ENCODE measurements around the gene TAF10.

TAF10 gene

DNA sequence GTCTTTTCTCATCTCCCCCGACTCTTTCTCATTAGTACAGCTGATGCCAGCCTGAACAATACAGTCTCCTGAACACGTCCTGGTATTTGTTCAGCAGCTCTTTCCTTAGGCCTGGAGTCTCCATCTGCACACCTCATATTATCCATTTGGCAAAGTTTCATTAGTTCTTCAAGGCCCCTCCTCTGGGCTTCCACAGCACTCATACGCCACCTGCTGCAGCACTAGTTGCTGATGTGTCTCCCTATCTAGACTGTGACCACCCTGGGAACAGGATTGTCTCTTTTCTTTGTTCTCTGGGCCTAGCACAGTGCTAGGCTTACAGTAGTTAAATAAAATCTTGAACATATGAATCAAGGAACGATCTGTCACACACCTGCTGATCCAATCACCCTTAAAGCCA is 26.4 kb upstream of the TAF10 start:
- Histone ChIP-seq H3K36me3 (no peaks in the 10 kb centered on the region), H3K4me3 (ENCODE audit: low read depth, low read length) (no peak overlapping the region), H3K4me1 (no peaks in the 10 kb centered on the region), H3K9me3 (no peaks in the 10 kb centered on the region), H3K27me3 (no peaks in the 10 kb centered on the region)
- DNase-seq = no peak
- TF ChIP-seq, protein P1, sequence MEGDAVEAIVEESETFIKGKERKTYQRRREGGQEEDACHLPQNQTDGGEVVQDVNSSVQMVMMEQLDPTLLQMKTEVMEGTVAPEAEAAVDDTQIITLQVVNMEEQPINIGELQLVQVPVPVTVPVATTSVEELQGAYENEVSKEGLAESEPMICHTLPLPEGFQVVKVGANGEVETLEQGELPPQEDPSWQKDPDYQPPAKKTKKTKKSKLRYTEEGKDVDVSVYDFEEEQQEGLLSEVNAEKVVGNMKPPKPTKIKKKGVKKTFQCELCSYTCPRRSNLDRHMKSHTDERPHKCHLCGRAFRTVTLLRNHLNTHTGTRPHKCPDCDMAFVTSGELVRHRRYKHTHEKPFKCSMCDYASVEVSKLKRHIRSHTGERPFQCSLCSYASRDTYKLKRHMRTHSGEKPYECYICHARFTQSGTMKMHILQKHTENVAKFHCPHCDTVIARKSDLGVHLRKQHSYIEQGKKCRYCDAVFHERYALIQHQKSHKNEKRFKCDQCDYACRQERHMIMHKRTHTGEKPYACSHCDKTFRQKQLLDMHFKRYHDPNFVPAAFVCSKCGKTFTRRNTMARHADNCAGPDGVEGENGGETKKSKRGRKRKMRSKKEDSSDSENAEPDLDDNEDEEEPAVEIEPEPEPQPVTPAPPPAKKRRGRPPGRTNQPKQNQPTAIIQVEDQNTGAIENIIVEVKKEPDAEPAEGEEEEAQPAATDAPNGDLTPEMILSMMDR (IDR thresholded peaks at IDR 0.05; ENCODE audit: low read depth, low read length) = no peak

DNA sequence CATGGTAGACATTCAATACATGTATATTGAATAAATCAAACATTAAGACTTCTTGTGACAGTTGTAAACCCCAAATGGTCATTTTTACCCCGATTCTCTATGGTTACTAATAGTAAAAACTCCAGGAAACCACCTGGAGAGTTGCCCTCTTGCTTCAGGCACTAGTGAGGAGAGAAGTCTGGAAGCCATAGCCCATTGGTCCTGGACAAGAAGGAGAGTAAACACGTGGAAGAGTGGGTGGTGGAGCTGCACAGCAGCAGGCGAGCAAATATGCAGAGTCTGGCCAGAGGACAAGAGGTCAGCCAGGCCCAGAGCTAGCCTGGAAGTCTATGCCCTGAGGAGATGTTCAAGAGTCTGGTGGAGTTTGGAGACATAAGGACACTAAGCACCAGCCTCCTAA is 25.9 kb upstream of the TAF10 start:
- H3K36me3 ChIP-seq = no peaks in the 10 kb centered on the region
- TF ChIP-seq, protein P1 (IDR thresholded peaks at IDR 0.05; ENCODE audit: low read depth, low read length) = no peak
- DNase-seq = no peak
- no peaks in the 10 kb centered on the region for H3K27me3 ChIP-seq
- H3K9me3 ChIP-seq = no peaks in the 10 kb centered on the region
- H3K4me1 ChIP-seq = no peaks in the 10 kb centered on the region
- no peak overlapping the region for H3K4me3 ChIP-seq (ENCODE audit: low read depth, low read length)

DNA sequence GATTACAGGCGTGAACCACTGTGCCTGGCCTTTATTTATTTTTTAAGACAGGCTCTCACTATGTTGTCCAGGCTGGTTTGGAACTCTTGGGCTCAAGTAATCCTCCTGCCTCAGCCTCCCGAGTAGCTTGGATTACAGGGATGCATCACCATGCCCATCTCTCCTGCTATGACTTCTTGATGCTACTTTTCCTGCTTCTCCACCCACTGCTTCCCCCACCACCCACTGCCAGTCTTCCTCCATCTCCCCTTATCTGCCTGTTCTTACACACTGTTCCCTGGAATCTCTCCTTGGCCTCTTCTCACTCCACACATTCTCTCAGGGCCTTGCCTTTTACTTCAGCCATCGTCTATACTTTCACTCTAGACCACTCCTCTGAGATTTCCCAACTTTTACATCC is 24.5 kb upstream of the TAF10 start:
- H3K4me1 ChIP-seq = no peaks in the 10 kb centered on the region
- no peak for DNase-seq
- H3K9me3 ChIP-seq = no peaks in the 10 kb centered on the region
- TF ChIP-seq, protein P1 (IDR thresholded peaks at IDR 0.05; ENCODE audit: low read depth, low read length) = no peak
- no peak overlapping the region for H3K4me3 ChIP-seq (ENCODE audit: low read depth, low read length)
- H3K27me3 ChIP-seq = no peaks in the 10 kb centered on the region
- H3K36me3 ChIP-seq = no peaks in the 10 kb centered on the region

DNA sequence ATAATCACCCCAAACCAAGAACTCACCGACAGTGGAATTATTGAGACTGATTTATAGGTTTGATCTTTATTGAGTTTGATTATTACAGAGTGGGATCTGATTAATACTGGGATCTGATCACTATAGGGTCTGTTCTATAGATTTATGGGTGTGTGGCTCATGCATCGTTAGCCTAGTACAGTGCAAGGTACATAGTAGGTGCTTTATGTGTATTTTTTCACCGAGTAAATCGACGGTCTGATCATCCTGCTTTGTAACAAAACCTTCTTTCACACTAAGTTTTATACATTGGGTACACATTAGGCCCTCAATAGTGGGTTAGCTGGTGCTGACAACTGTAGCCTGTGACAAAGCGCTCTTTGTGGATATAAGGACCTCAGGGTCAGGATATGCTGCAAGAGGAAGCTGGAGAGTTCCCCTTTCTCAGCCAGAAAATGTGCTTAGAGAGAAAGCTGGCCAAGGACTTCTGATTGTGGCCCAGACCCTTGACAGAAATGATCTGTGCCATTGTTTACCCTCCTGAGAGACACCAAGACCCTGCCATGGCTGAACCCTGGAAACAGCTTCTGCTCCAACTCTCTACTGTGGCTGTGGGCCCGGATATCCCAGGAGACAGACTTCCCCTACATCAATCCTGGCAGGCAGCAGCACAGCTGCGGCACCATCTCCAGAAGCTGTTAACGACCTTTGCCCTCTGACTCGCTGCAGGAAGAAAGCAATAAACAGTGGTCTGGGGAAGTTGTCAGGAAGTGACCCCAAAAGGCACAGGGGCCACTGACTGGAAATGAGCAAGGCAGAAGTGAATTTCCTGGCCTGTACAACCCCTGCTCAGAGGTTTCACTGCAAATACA is 23.3 kb upstream of the TAF10 start:
- TF ChIP-seq, protein P1 (IDR thresholded peaks at IDR 0.05; ENCODE audit: low read depth, low read length) = no peak
- no peak for DNase-seq
- H3K36me3 ChIP-seq = no peaks in the 10 kb centered on the region
- H3K4me3 ChIP-seq (ENCODE audit: low read depth, low read length) = no peak overlapping the region
- no peaks in the 10 kb centered on the region for H3K9me3 ChIP-seq
- no peaks in the 10 kb centered on the region for H3K4me1 ChIP-seq
- H3K27me3 ChIP-seq = no peaks in the 10 kb centered on the region

DNA sequence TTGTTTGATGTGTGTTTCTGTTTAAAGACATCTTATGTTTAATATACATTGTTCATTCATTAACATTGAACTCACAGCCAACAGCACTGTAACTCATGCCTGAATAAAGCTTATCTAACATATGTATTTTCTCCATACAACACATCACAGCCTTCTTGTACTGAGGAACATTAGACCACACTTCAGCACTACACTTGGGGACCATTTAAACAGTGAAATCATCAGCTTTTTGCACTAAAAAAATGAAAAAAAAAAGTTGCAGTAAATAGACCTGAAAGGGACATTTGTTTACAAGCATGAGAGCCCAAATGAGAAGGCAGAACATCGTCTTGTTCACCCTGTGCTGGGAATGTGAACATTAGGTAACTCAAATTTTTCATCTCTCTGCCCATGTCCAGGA is 22.5 kb upstream of the TAF10 start:
- no peak for DNase-seq
- H3K4me1 ChIP-seq = no peaks in the 10 kb centered on the region
- no peaks in the 10 kb centered on the region for H3K27me3 ChIP-seq
- TF ChIP-seq, protein P1 (IDR thresholded peaks at IDR 0.05; ENCODE audit: low read depth, low read length) = no peak
- no peaks in the 10 kb centered on the region for H3K9me3 ChIP-seq
- H3K36me3 ChIP-seq = no peaks in the 10 kb centered on the region
- H3K4me3 ChIP-seq (ENCODE audit: low read depth, low read length) = no peak overlapping the region

Measured in BE2C (cell line).